ENCODE data around the gene AZIN2.

GRCh38 chr1:33049371-33049770 is 31.6 kb upstream of the AZIN2 start:
- TF ChIP-seq FOXJ3 (CRISPR knock-in tag; IDR thresholded peaks at IDR 0.05): no peak
- no peak for TF ChIP-seq ZNF140 (CRISPR knock-in tag; IDR thresholded peaks at IDR 0.05)

All from K562 (cell line).